Keratinocyte (primary cell): ENCODE measurements around the gene SCN9A. TPM values are rescaled to one million over a fixed set of nuclear protein-coding genes. Genes with fewer than 3 reads are reported as not detected.

Experiments used
- DNase-seq: peaks from one replicate; pipeline ENCODE4 v3.0.0-alpha.2; 2011; ENCODE audit warnings: low read depth, missing footprints, low spot score
- FAIRE-seq: peaks from 2 replicates; lab custom pipeline; 2011; peaks lifted over from hg19 to GRCh38; lab: Jason Lieb, UNC
- H2AFZ ChIP-seq: 2 replicates; pipeline ENCODE4 v1.6.0; 2012; ENCODE audit warnings: low read length, control low read depth, inconsistent platforms; ENCODE audit not compliant: control insufficient read depth
- H3K27ac ChIP-seq: 2 replicates; pipeline ENCODE4 v1.5.1; 2011; ENCODE audit warnings: low read length; ENCODE audit not compliant: control insufficient read depth, insufficient read depth
- H3K27me3 ChIP-seq: 3 replicates; pipeline ENCODE4 v1.6.0; 2011; ENCODE audit warnings: low read length; ENCODE audit not compliant: control insufficient read depth, insufficient read depth; ENCODE audit errors: extremely low read depth
- H3K36me3 ChIP-seq, 2 experiments: 2 replicates in 1 of 2; 3 replicates in 1 of 2; pipeline ENCODE4 v1.5.1; 2011; ENCODE audit warnings: low read length in 2 of 2, mild to moderate bottlenecking in 1 of 2; ENCODE audit not compliant: control insufficient read depth in 2 of 2, insufficient read depth in 2 of 2; ENCODE audit errors: extremely low read depth in 1 of 2
- H3K4me1 ChIP-seq: 3 replicates; pipeline ENCODE4 v1.5.1; 2011; ENCODE audit warnings: low read length; ENCODE audit not compliant: control insufficient read depth, insufficient read depth; ENCODE audit errors: extremely low read depth
- H3K4me2 ChIP-seq: 3 replicates; pipeline ENCODE4 v1.6.0; 2011; ENCODE audit warnings: low read depth, low read length; ENCODE audit not compliant: control insufficient read depth, insufficient read depth; ENCODE audit errors: extremely low read depth
- H3K4me3 ChIP-seq, 3 experiments: fragments of 200-600 bp in 1 of 3; sonication (generic) in 1 of 3; 2 replicates in 2 of 3; 3 replicates in 1 of 3; pipeline ENCODE4 v1.5.1; 2011 to 2016; ENCODE audit warnings: low read length in 3 of 3, mild to moderate bottlenecking in 3 of 3, control low read depth in 2 of 3, inconsistent platforms in 1 of 3, low read depth in 1 of 3, mixed read lengths in 1 of 3, mixed run types in 1 of 3, moderate library complexity in 1 of 3; ENCODE audit not compliant: control insufficient read depth in 2 of 3, insufficient read depth in 2 of 3; ENCODE audit errors: extremely low read depth in 1 of 3
- H3K79me2 ChIP-seq: 2 replicates; pipeline ENCODE4 v1.6.0; 2012; ENCODE audit warnings: low read length; ENCODE audit not compliant: control insufficient read depth, insufficient read depth
- H3K9ac ChIP-seq: 3 replicates; pipeline ENCODE4 v1.6.0; 2011; ENCODE audit warnings: low read length; ENCODE audit not compliant: control insufficient read depth, insufficient read depth; ENCODE audit errors: extremely low read depth
- H3K9me1 ChIP-seq: 3 replicates; pipeline ENCODE4 v1.6.0; 2011; ENCODE audit warnings: low read length; ENCODE audit not compliant: control insufficient read depth, insufficient read depth; ENCODE audit errors: extremely low read depth
- H3K9me3 ChIP-seq: 2 replicates; pipeline ENCODE4 v1.5.1; 2012; ENCODE audit warnings: low read depth, low read length; ENCODE audit not compliant: control insufficient read depth
- H4K20me1 ChIP-seq: 3 replicates; pipeline ENCODE4 v1.6.0; 2011; ENCODE audit warnings: low read length; ENCODE audit not compliant: control insufficient read depth, insufficient read depth; ENCODE audit errors: extremely low read depth
- CTCF ChIP-seq, 3 experiments: IDR thresholded peaks in 1 of 3; conservative IDR thresholded peaks in 1 of 3; optimal IDR thresholded peaks in 1 of 3; 2 replicates in 2 of 3; 3 replicates in 1 of 3; pipeline versions ENCODE3 to v1.5.1; 2011; ENCODE audit warnings: low read length in 3 of 3, mild to moderate bottlenecking in 3 of 3, moderate library complexity in 2 of 3, control low read depth in 1 of 3, inconsistent platforms in 1 of 3; ENCODE audit not compliant: insufficient read depth in 2 of 3; ENCODE audit errors: extremely low read depth in 1 of 3
- EZH2 ChIP-seq: IDR thresholded peaks from one replicate; pipeline ENCODE4 v1.6.1; 2012; ENCODE audit warnings: inconsistent platforms, mild to moderate bottlenecking, low read length, moderate library complexity
- dilution Hi-C: fragments of 300-500 bp; cut with MboI; formaldehyde crosslinking; loops from one replicate; pipeline ENCODE4 v1.7.0; 2020; ENCODE audit warnings: low sequenced_read_pairs; ENCODE audit not compliant: extremely low pct_ligation_motif_present
- polyA plus RNA-seq, 5 experiments: library from polyadenylated mRNA; depleted of rRNA in 3 of 5; stranded (reverse) in 3 of 5; stranded (forward) in 1 of 5; unstranded in 1 of 5; fragments of >200 nt; gene quantifications; 1 replicate in 1 of 5; 2 replicates in 3 of 5; 3 replicates in 1 of 5; pipeline versions ENCODE4 v1.2.1 to v1.2.3, GENCODE V29; 2011 to 2012; ENCODE audit warnings: missing spikeins in 2 of 5, low read depth in 1 of 5, low replicate concordance in 1 of 5

SCN9A gene
- polyA plus RNA-seq, 1 donor (not counting 4 experiments of a cell fraction or from before 2014, with no cell fraction given), result 0.10 TPM

- Histone ChIP-seq H3K27me3 (no peaks in the 10 kb centered on the region), H3K4me1 (no peaks in the 10 kb centered on the region), H3K36me3 (no peaks in the 10 kb centered on the region), H3K79me2 (no peaks in the 10 kb centered on the region), H3K4me2 (no peak overlapping the region), H2AFZ (no peak overlapping the region), H3K9me1 (no peaks in the 10 kb centered on the region), H3K27ac (no peak overlapping the region), H3K9ac (no peak overlapping the region), H3K4me3 (no peak overlapping the region), H3K9me3 (no peaks in the 10 kb centered on the region), H4K20me1 (no peaks in the 10 kb centered on the region)
- dilution Hi-C loops, result no loop called here
- TF ChIP-seq CTCF (optimal IDR thresholded peaks at IDR 0.05 in 1 of 3, IDR thresholded peaks at IDR 0.05 in 1 of 3, conservative IDR thresholded peaks at IDR 0.05 in 1 of 3; ENCODE audit: extremely low read depth in 1 of 3, insufficient read depth in 2 of 3, low read length in 3 of 3), result no peak
- TF ChIP-seq EZH2, result no peak
- no peak for FAIRE-seq
- DNase-seq, result no peak
Measured at GRCh38 chr2:166157578-166157977, 218.2 kb downstream of the SCN9A start.

GRCh38 chr2:166156985-166157490, 218.7 kb downstream of the SCN9A start:
- dilution Hi-C loops, result no loop called here

More at GRCh38 chr2:166156985-166157490, 218.7 kb downstream of the SCN9A start:
- Histone ChIP-seq H3K4me2 (no peak overlapping the region), H2AFZ (no peak overlapping the region), H3K9me3 (no peaks in the 10 kb centered on the region), H3K36me3 (no peaks in the 10 kb centered on the region), H3K4me1 (no peaks in the 10 kb centered on the region), H3K9ac (no peak overlapping the region), H3K79me2 (no peaks in the 10 kb centered on the region), H4K20me1 (no peaks in the 10 kb centered on the region), H3K27ac (no peak overlapping the region), H3K27me3 (no peaks in the 10 kb centered on the region), H3K4me3 (no peak overlapping the region), H3K9me1 (no peaks in the 10 kb centered on the region)
- TF ChIP-seq EZH2, result no peak
- no peak for TF ChIP-seq CTCF (optimal IDR thresholded peaks at IDR 0.05 in 1 of 3, IDR thresholded peaks at IDR 0.05 in 1 of 3, conservative IDR thresholded peaks at IDR 0.05 in 1 of 3; ENCODE audit: extremely low read depth in 1 of 3, insufficient read depth in 2 of 3, low read length in 3 of 3)
- DNase-seq (no peak), FAIRE-seq (no peak)
